A673 (cell line): ENCODE results near the gene MRPL27. TPM values are rescaled to one million over a fixed set of nuclear protein-coding genes. Genes with fewer than 3 reads are reported as not detected.

Source experiments
- BruUV-seq: library from RNA; stranded (reverse); fragments of 400-500 nt; replicated peaks from 2 replicates; lab custom pipeline; 2021; lab: Mats Ljungman, UMichigan
- CTCF ChIA-PET: fragments of 300-600 bp; sonication (Branson Sonifier 250); formaldehyde crosslinking; loops from one replicate; lab custom pipeline; 2022; ENCODE audit warnings: antibody characterized with exemption; lab: Charles Lee
- POLR2A ChIA-PET: fragments of 300-600 bp; sonication (Branson Sonifier 250); formaldehyde crosslinking; loops from one replicate; lab custom pipeline; 2022; ENCODE audit warnings: antibody characterized with exemption; ENCODE audit not compliant: low non-redundant PET; lab: Charles Lee
- DNase-seq: peaks from one replicate; pipeline ENCODE4 v3.0.0-alpha.2; 2015; ENCODE audit warnings: low spot score
- H3K27ac ChIP-seq: fragments of 200-600 bp; sonication (generic); 2 replicates; pipeline ENCODE4 v1.5.1; 2016; ENCODE audit warnings: mixed run types, low read depth, mild to moderate bottlenecking, mixed read lengths, antibody characterized with exemption, low read length; ENCODE audit not compliant: poor library complexity, severe bottlenecking
- H3K27me3 ChIP-seq: fragments of 200-600 bp; sonication (generic); replicated peaks from 2 replicates; pipeline ENCODE4 v1.6.1; 2017; ENCODE audit warnings: mixed run types, low read depth, mild to moderate bottlenecking, mixed read lengths, antibody characterized with exemption, low read length; ENCODE audit not compliant: insufficient read depth, poor library complexity
- H3K36me3 ChIP-seq: fragments of 200-600 bp; sonication (generic); 2 replicates; pipeline ENCODE4 v1.6.1; 2016; ENCODE audit warnings: mixed run types, mild to moderate bottlenecking, mixed read lengths, antibody characterized with exemption, low read length; ENCODE audit not compliant: insufficient read depth, poor library complexity, severe bottlenecking
- H3K4me1 ChIP-seq: fragments of 200-600 bp; sonication (generic); 2 replicates; pipeline ENCODE4 v1.6.1; 2017; ENCODE audit warnings: mixed run types, mild to moderate bottlenecking, mixed read lengths, antibody characterized with exemption, low read length; ENCODE audit not compliant: insufficient read depth, poor library complexity, severe bottlenecking
- H3K4me3 ChIP-seq: fragments of 200-600 bp; sonication (generic); 2 replicates; pipeline ENCODE4 v1.5.1; 2016; ENCODE audit warnings: low read depth, mixed run types, mild to moderate bottlenecking, mixed read lengths, low read length; ENCODE audit not compliant: poor library complexity, severe bottlenecking
- H3K9me3 ChIP-seq: fragments of 200-600 bp; sonication (generic); 2 replicates; pipeline ENCODE4 v1.6.1; 2016; ENCODE audit warnings: mixed run types, low read depth, mild to moderate bottlenecking, mixed read lengths, antibody characterized with exemption, low read length; ENCODE audit not compliant: poor library complexity, severe bottlenecking
- EZH2 ChIP-seq: fragments of 200-600 bp; sonication (generic); IDR thresholded peaks from 2 replicates; pipeline ENCODE4 v1.6.1; 2017; ENCODE audit warnings: borderline replicate concordance, low read depth, mild to moderate bottlenecking, mixed read lengths, antibody characterized with exemption, low read length; ENCODE audit not compliant: poor library complexity, severe bottlenecking
- intact Hi-C: fragments of 100-400 bp; cut with micrococcal nuclease; formaldehyde crosslinking; loops from one replicate; pipeline ENCODE4 v1.10.0; 2022; ENCODE audit not compliant: unreplicated experiment
- total RNA-seq: library from RNA; stranded (reverse); gene quantifications from 2 replicates; pipeline ENCODE4 v1.2.3, GENCODE V29; 2021
- TF ChIP-seq, protein P1 (sequence below): fragments of 300-800, 200-600 bp; sonication (generic); conservative IDR thresholded peaks from 2 replicates; pipeline ENCODE4 v1.5.1; 2017; ENCODE audit warnings: low read depth, mild to moderate bottlenecking, antibody characterized with exemption, low read length, moderate library complexity, mixed read lengths

Gene MRPL27
- total RNA-seq, 1 experiment from 2014 or later: 85.6 TPM

GRCh38 chr17:50358177-50358576 is 14.8 kb downstream of the MRPL27 start:
- Histone ChIP-seq H3K36me3 (peaks cover 39% of the 10 kb centered on the region), H3K4me1 (no peaks in the 10 kb centered on the region), H3K4me3 (no peak overlapping the region), H3K27ac (no peak overlapping the region), H3K9me3 (no peaks in the 10 kb centered on the region), H3K27me3 (no peaks in the 10 kb centered on the region)
- CTCF ChIA-PET: no interaction called here
- intact Hi-C loops: no loop called here
- no peak for DNase-seq
- no peak for TF ChIP-seq EZH2
- TF ChIP-seq, protein P1, sequence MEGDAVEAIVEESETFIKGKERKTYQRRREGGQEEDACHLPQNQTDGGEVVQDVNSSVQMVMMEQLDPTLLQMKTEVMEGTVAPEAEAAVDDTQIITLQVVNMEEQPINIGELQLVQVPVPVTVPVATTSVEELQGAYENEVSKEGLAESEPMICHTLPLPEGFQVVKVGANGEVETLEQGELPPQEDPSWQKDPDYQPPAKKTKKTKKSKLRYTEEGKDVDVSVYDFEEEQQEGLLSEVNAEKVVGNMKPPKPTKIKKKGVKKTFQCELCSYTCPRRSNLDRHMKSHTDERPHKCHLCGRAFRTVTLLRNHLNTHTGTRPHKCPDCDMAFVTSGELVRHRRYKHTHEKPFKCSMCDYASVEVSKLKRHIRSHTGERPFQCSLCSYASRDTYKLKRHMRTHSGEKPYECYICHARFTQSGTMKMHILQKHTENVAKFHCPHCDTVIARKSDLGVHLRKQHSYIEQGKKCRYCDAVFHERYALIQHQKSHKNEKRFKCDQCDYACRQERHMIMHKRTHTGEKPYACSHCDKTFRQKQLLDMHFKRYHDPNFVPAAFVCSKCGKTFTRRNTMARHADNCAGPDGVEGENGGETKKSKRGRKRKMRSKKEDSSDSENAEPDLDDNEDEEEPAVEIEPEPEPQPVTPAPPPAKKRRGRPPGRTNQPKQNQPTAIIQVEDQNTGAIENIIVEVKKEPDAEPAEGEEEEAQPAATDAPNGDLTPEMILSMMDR: no peak
- POLR2A ChIA-PET: no interaction called here
- no TSS peak for BruUV-seq

GRCh38 chr17:50356892-50357510 is 16.0 kb downstream of the MRPL27 start:
- no TSS peak for BruUV-seq
- POLR2A ChIA-PET: no interaction called here
- Histone ChIP-seq H3K27me3 (no peaks in the 10 kb centered on the region), H3K36me3 (peaks cover 39% of the 10 kb centered on the region), H3K27ac (no peak overlapping the region), H3K4me3 (no peak overlapping the region), H3K9me3 (no peaks in the 10 kb centered on the region), H3K4me1 (no peaks in the 10 kb centered on the region)
- TF ChIP-seq, protein P1: no peak
- TF ChIP-seq EZH2: no peak
- intact Hi-C loops: no loop called here
- CTCF ChIA-PET: no interaction called here
- no peak for DNase-seq

DNA sequence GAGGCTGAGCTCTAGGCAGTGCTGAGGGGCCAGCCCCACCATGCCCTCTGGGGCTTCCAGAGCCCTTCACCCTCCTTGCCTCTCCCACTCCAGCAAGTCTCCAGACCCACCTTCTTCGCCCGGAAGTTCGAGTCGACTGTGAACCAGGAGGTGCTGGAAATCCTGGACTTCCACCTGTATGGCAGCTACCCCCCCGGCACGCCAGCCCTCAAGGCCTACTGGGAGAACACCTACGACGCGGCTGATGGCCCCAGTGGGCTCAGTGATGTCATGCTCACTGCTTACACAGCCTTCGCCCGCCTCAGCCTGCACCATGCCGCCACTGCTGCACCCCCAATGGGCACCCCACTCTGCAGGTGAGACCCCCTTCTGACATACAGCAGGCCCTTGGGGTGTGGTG is 16.6 kb downstream of the MRPL27 start:
- H3K27me3 ChIP-seq: no peaks in the 10 kb centered on the region
- POLR2A ChIA-PET: no interaction called here
- TF ChIP-seq, protein P1: no peak
- TF ChIP-seq EZH2: no peak
- H3K4me1 ChIP-seq: no peaks in the 10 kb centered on the region
- H3K36me3 ChIP-seq: peaks cover 39% of the 10 kb centered on the region
- no peak overlapping the region for H3K27ac ChIP-seq
- intact Hi-C loops: no loop called here
- H3K4me3 ChIP-seq: no peak overlapping the region
- CTCF ChIA-PET: no interaction called here
- DNase-seq: no peak
- no peaks in the 10 kb centered on the region for H3K9me3 ChIP-seq
- BruUV-seq: no TSS peak
